ENCODE data around the gene NAA10.

NAA10 gene

GRCh38 chrX:153908219-153908860, 26.5 kb downstream of the NAA10 start:
- Histone ChIP-seq H3K4me3 (ENCODE audit: severe bottlenecking) (no peak overlapping the region), H3K27me3 (ENCODE audit: insufficient read depth, poor library complexity, severe bottlenecking) (no peaks in the 10 kb centered on the region), H3K27ac (ENCODE audit: poor library complexity, severe bottlenecking) (no peak overlapping the region), H3K36me3 (ENCODE audit: low read depth) (no peaks in the 10 kb centered on the region), H3K4me1 (ENCODE audit: insufficient read depth, poor library complexity, severe bottlenecking) (no peaks in the 10 kb centered on the region), H3K9me3 (ENCODE audit: severe bottlenecking) (no peaks in the 10 kb centered on the region)
- no peak for TF ChIP-seq CTCF (IDR thresholded peaks at IDR 0.05; ENCODE audit: poor library complexity, severe bottlenecking)
- DNase-seq (ENCODE audit: low spot score) (no peak), ATAC-seq (ENCODE audit: low read depth) (no peak)

DNA sequence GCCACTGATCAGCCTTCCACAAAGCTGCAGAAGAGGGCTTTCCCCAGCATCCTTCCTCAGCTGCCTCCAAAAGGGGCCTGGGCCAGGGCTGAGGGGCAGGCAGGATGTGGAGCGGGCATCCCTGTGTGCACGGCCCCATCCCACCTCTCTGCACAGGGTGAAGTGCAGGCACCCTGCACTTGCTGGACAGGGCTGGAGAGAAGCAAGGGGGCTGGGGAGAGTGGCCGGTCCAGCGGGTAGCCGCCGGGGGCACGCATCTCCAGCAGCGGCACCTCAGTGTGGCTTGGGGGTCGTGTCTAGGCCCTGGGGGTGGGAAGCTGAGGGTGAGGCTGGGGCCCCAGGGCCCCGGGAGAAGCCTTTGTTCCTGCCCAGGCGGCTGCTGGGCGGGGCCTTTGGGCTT, 27.4 kb downstream of the NAA10 start:
- no peak for DNase-seq (ENCODE audit: low spot score)
- no peak overlapping the region for H3K27ac ChIP-seq (ENCODE audit: poor library complexity, severe bottlenecking)
- peaks cover 3% of the 10 kb centered on the region for H3K4me1 ChIP-seq (ENCODE audit: insufficient read depth, poor library complexity, severe bottlenecking)
- TF ChIP-seq CTCF (IDR thresholded peaks at IDR 0.05; ENCODE audit: poor library complexity, severe bottlenecking) = no peak
- H3K27me3 ChIP-seq (ENCODE audit: insufficient read depth, poor library complexity, severe bottlenecking) = no peaks in the 10 kb centered on the region
- no peak overlapping the region for H3K4me3 ChIP-seq (ENCODE audit: severe bottlenecking)
- ATAC-seq (ENCODE audit: low read depth) = no peak; the same call in 2 of the 3 replicates
- no peaks in the 10 kb centered on the region for H3K9me3 ChIP-seq (ENCODE audit: severe bottlenecking)
- no peaks in the 10 kb centered on the region for H3K36me3 ChIP-seq (ENCODE audit: low read depth)

DNA sequence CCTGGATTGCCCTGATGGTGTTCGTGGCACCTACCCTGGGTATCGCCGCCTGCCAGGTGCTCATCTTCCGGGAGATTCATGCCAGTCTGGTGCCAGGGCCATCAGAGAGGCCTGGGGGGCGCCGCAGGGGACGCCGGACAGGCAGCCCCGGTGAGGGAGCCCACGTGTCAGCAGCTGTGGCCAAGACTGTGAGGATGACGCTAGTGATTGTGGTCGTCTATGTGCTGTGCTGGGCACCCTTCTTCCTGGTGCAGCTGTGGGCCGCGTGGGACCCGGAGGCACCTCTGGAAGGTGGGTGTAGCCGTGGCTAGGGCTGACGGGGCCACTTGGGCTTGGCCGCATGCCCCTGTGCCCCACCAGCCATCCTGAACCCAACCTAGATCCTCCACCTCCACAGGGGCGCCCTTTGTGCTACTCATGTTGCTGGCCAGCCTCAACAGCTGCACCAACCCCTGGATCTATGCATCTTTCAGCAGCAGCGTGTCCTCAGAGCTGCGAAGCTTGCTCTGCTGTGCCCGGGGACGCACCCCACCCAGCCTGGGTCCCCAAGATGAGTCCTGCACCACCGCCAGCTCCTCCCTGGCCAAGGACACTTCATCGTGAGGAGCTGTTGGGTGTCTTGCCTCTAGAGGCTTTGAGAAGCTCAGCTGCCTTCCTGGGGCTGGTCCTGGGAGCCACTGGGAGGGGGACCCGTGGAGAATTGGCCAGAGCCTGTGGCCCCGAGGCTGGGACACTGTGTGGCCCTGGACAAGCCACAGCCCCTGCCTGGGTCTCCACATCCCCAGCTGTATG, 28.5 kb downstream of the NAA10 start:
- no peak overlapping the region for H3K27ac ChIP-seq (ENCODE audit: poor library complexity, severe bottlenecking)
- DNase-seq (ENCODE audit: low spot score) (no peak), ATAC-seq (ENCODE audit: low read depth) (no peak)
- no peak for TF ChIP-seq CTCF (IDR thresholded peaks at IDR 0.05; ENCODE audit: poor library complexity, severe bottlenecking)
- peaks cover 12% of the 10 kb centered on the region for H3K4me1 ChIP-seq (ENCODE audit: insufficient read depth, poor library complexity, severe bottlenecking)
- no peaks in the 10 kb centered on the region for H3K27me3 ChIP-seq (ENCODE audit: insufficient read depth, poor library complexity, severe bottlenecking)
- no peak overlapping the region for H3K4me3 ChIP-seq (ENCODE audit: severe bottlenecking)
- no peaks in the 10 kb centered on the region for H3K9me3 ChIP-seq (ENCODE audit: severe bottlenecking)
- H3K36me3 ChIP-seq (ENCODE audit: low read depth) = no peaks in the 10 kb centered on the region

GRCh38 chrX:153905481-153906095, 29.2 kb downstream of the NAA10 start:
- no peaks in the 10 kb centered on the region for H3K9me3 ChIP-seq (ENCODE audit: severe bottlenecking)
- DNase-seq (ENCODE audit: low spot score) (no peak), ATAC-seq (ENCODE audit: low read depth) (no peak)
- no peaks in the 10 kb centered on the region for H3K27me3 ChIP-seq (ENCODE audit: insufficient read depth, poor library complexity, severe bottlenecking)
- H3K36me3 ChIP-seq (ENCODE audit: low read depth) = no peaks in the 10 kb centered on the region
- H3K4me3 ChIP-seq (ENCODE audit: severe bottlenecking) = no peak overlapping the region
- TF ChIP-seq CTCF (IDR thresholded peaks at IDR 0.05; ENCODE audit: poor library complexity, severe bottlenecking) = no peak
- no peak overlapping the region for H3K27ac ChIP-seq (ENCODE audit: poor library complexity, severe bottlenecking)
- H3K4me1 ChIP-seq (ENCODE audit: insufficient read depth, poor library complexity, severe bottlenecking) = peaks cover 13% of the 10 kb centered on the region

Data from RWPE2 (cell line).